GM23338 (cell line): ENCODE data around the gene LHX3. TPM values are rescaled to one million over a fixed set of nuclear protein-coding genes. Genes with fewer than 3 reads are reported as not detected.

ENCODE experiments used
- ATAC-seq: fragments of 200-7000 bp; cut with Tn5 transposase; 3 replicates; pipeline ENCODE4 v1.9.1; 2020
- DNase-seq: peaks from one replicate; pipeline ENCODE4 v3.0.0-alpha.2; 2015; ENCODE audit warnings: low spot score
- H2AFZ ChIP-seq: fragments of 200-600 bp; sonication (generic); 2 replicates; pipeline ENCODE4 v1.8.0; 2016; ENCODE audit warnings: antibody characterized with exemption, mild to moderate bottlenecking, moderate library complexity
- H3F3A ChIP-seq: fragments of 200-600 bp; sonication (generic); replicated peaks from 2 replicates; pipeline ENCODE4 v1.8.0; 2017; ENCODE audit warnings: antibody characterized with exemption, mixed run types, low read depth
- H3K27ac ChIP-seq: fragments of 200-600 bp; sonication (generic); 2 replicates; pipeline ENCODE4 v1.6.1; 2016; ENCODE audit warnings: low read depth
- H3K27me3 ChIP-seq: fragments of 200-600 bp; sonication (generic); 2 replicates; pipeline ENCODE4 v1.8.0; 2016; ENCODE audit warnings: mild to moderate bottlenecking, mixed run types, moderate library complexity; ENCODE audit not compliant: insufficient read depth
- H3K36me3 ChIP-seq: fragments of 200-600 bp; sonication (generic); 2 replicates; pipeline ENCODE4 v1.8.0; 2016; ENCODE audit warnings: mild to moderate bottlenecking; ENCODE audit not compliant: insufficient read depth
- H3K4me1 ChIP-seq: fragments of 200-600 bp; sonication (generic); 2 replicates; pipeline ENCODE4 v1.8.0; 2016; ENCODE audit warnings: mild to moderate bottlenecking, moderate library complexity; ENCODE audit not compliant: insufficient read depth
- H3K4me2 ChIP-seq: fragments of 200-600 bp; sonication (generic); 2 replicates; pipeline ENCODE4 v1.7.1; 2017; ENCODE audit warnings: mixed run types
- H3K4me3 ChIP-seq: fragments of 200-600 bp; sonication (generic); 2 replicates; pipeline ENCODE4 v1.6.1; 2016; ENCODE audit warnings: mixed run types
- H3K79me2 ChIP-seq: fragments of 200-600 bp; sonication (generic); replicated peaks from 2 replicates; pipeline ENCODE4 v1.8.0; 2017; ENCODE audit warnings: mild to moderate bottlenecking; ENCODE audit not compliant: insufficient read depth
- H3K9me2 ChIP-seq: fragments of 200-600 bp; sonication (generic); 2 replicates; pipeline ENCODE4 v1.8.0; 2017; ENCODE audit not compliant: insufficient read depth
- H4K20me1 ChIP-seq: fragments of 200-600 bp; sonication (generic); replicated peaks from 2 replicates; pipeline ENCODE4 v1.8.0; 2017; ENCODE audit warnings: mild to moderate bottlenecking; ENCODE audit not compliant: insufficient read depth
- H3K27ac Mint-ChIP-seq: 2 replicates; pipeline ENCODE4 v1.8.0; 2020; ENCODE audit warnings: inconsistent platforms, mild to moderate bottlenecking, moderate library complexity, mixed read lengths
- H3K27me3 Mint-ChIP-seq: 3 replicates; pipeline ENCODE4 v1.8.0; 2022; ENCODE audit warnings: low read depth, mild to moderate bottlenecking, moderate library complexity, mixed read lengths, inconsistent platforms; ENCODE audit not compliant: insufficient read depth, poor library complexity
- H3K36me3 Mint-ChIP-seq: 3 replicates; pipeline ENCODE4 v1.8.0; 2021; ENCODE audit warnings: low read depth, mild to moderate bottlenecking, inconsistent platforms, moderate library complexity, mixed read lengths
- H3K4me1 Mint-ChIP-seq: 3 replicates; pipeline ENCODE4 v1.8.0; 2020; ENCODE audit warnings: mild to moderate bottlenecking, inconsistent platforms, mixed read lengths
- H3K4me3 Mint-ChIP-seq: 3 replicates; pipeline ENCODE4 v1.8.0; 2021; ENCODE audit warnings: moderate library complexity, mild to moderate bottlenecking, inconsistent platforms, mixed read lengths
- H3K9me3 Mint-ChIP-seq: 3 replicates; pipeline ENCODE4 v1.8.0; 2020; ENCODE audit warnings: moderate library complexity, mild to moderate bottlenecking, inconsistent platforms, mixed read lengths
- CTCF ChIP-seq, 2 experiments: fragments of 200-600 bp in 1 of 2; sonication (generic) in 1 of 2; conservative IDR thresholded peaks; 2 replicates each; pipeline versions ENCODE4 v1.5.1 to v1.6.1; 2016 to 2017; ENCODE audit warnings: antibody characterized with exemption in 2 of 2, low read depth in 2 of 2, mild to moderate bottlenecking in 2 of 2, moderate library complexity in 1 of 2
- ETS1 ChIP-seq: IDR thresholded peaks from 2 replicates; pipeline ENCODE4 v1.6.1; 2016; ENCODE audit warnings: antibody characterized with exemption
- EZH2 ChIP-seq: fragments of 200-600 bp; sonication (generic); IDR thresholded peaks from one replicate; pipeline ENCODE4 v1.8.0; 2017; ENCODE audit warnings: antibody characterized with exemption, mild to moderate bottlenecking, low read depth; ENCODE audit not compliant: unreplicated experiment
- REST ChIP-seq: IDR thresholded peaks from one replicate; pipeline ENCODE4 v1.6.1; 2018; ENCODE audit warnings: antibody characterized with exemption; ENCODE audit not compliant: unreplicated experiment
- ZNF462 ChIP-seq: fragments of 250-450 bp; sonication (Bioruptor Pico); IDR thresholded peaks from 2 replicates; pipeline ENCODE4 v1.5.0; 2020; ENCODE audit warnings: mild to moderate bottlenecking, moderate library complexity
- polyA plus RNA-seq: library from polyadenylated mRNA; unstranded; fragments of >200 nt; fragmentation: Nextera tagmentation; extraction: Ambion mirVana; gene quantifications from 2 replicates; pipeline ENCODE4 v1.2.1, GENCODE V29; 2016
- total RNA-seq: library from RNA; depleted of rRNA; stranded (reverse); fragments of >200 nt; shearing (Covaris generic); gene quantifications from 2 replicates; pipeline ENCODE4 v1.2.3, GENCODE V29; 2014

The LHX3 gene
- total and polyA plus RNA-seq, 2 experiments from 2014 or later, result 0.08 TPM; not detected in 1

GRCh38 chr9:136157477-136158265 is 47.3 kb downstream of the LHX3 start:
- H3K4me2 ChIP-seq, result no peak overlapping the region
- H2AFZ ChIP-seq, result no peak overlapping the region
- no peak overlapping the region for H3K4me3 ChIP-seq
- H3K9me3 Mint-ChIP-seq, result peaks cover 7% of the 10 kb centered on the region; the same call in 1 of the 3 replicates
- no peaks in the 10 kb centered on the region for H4K20me1 ChIP-seq
- H3K36me3 Mint-ChIP-seq, result peaks cover under 1% of the 10 kb centered on the region; the same call in 2 of the 3 replicates
- H3K27ac Mint-ChIP-seq, result no peak overlapping the region
- no peaks in the 10 kb centered on the region for H3K27me3 ChIP-seq
- no peak for DNase-seq
- peaks cover 6% of the 10 kb centered on the region for H3K27me3 Mint-ChIP-seq
- no peak for ATAC-seq
- TF ChIP-seq EZH2, result no peak
- no peak for TF ChIP-seq CTCF (conservative IDR thresholded peaks at IDR 0.05; ENCODE audit: low read depth in 2 of 2)
- TF ChIP-seq ETS1, result no peak
- no peak for TF ChIP-seq REST
- no peak for TF ChIP-seq ZNF462 (CRISPR knock-in tag)
- H3K27ac ChIP-seq, result no peak overlapping the region
- no peaks in the 10 kb centered on the region for H3K9me2 ChIP-seq
- no peaks in the 10 kb centered on the region for H3K79me2 ChIP-seq
- no peaks in the 10 kb centered on the region for H3F3A ChIP-seq
- H3K4me1 ChIP-seq, result no peaks in the 10 kb centered on the region; the same call in 1 of the 2 replicates
- no peak overlapping the region for H3K4me3 Mint-ChIP-seq
- no peaks in the 10 kb centered on the region for H3K36me3 ChIP-seq
- peaks cover 18% of the 10 kb centered on the region for H3K4me1 Mint-ChIP-seq
